Prostate gland (tissue), 2 donors: Measurements from ENCODE around the gene SH2D1B.

Source experiments
- CTCF ChIP-seq, 4 experiments: fragments of 200-600 bp in 2 of 4; fragments of 450-650 bp in 2 of 4; sonication (generic) in 2 of 4; IDR thresholded peaks; 1 replicate in 3 of 4; 2 replicates in 1 of 4; pipeline ENCODE4 v1.5.1; 2016 to 2019; ENCODE audit warnings: antibody characterized with exemption in 4 of 4, mild to moderate bottlenecking in 2 of 4, moderate library complexity in 2 of 4
- POLR2A ChIP-seq: fragments of 450-650 bp; IDR thresholded peaks from one replicate; pipeline ENCODE4 v1.6.1; 2016; ENCODE audit warnings: antibody characterized with exemption, mild to moderate bottlenecking

GRCh38 chr1:162397039-162397448 lies 14.9 kb downstream of the SH2D1B start:
- TF ChIP-seq CTCF (IDR thresholded peaks at IDR 0.05) (no peak), POLR2A (no peak)
